Testis (tissue), 2 donors: ENCODE measurements around the gene CLUH.

ENCODE experiments used
- POLR2A ChIP-seq: fragments of 450-650 bp; IDR thresholded peaks from one replicate; pipeline ENCODE4 v1.6.1; 2017; ENCODE audit warnings: antibody characterized with exemption, mild to moderate bottlenecking, moderate library complexity
- TF ChIP-seq, protein P1 (sequence below), 3 experiments: fragments of 450-650 bp in 2 of 3; fragments of 200-600 bp in 1 of 3; sonication (generic) in 1 of 3; IDR thresholded peaks; one replicate each; pipeline ENCODE4 v1.5.1; 2016 to 2019; ENCODE audit warnings: antibody characterized with exemption in 3 of 3, mild to moderate bottlenecking in 2 of 3, moderate library complexity in 1 of 3

DNA sequence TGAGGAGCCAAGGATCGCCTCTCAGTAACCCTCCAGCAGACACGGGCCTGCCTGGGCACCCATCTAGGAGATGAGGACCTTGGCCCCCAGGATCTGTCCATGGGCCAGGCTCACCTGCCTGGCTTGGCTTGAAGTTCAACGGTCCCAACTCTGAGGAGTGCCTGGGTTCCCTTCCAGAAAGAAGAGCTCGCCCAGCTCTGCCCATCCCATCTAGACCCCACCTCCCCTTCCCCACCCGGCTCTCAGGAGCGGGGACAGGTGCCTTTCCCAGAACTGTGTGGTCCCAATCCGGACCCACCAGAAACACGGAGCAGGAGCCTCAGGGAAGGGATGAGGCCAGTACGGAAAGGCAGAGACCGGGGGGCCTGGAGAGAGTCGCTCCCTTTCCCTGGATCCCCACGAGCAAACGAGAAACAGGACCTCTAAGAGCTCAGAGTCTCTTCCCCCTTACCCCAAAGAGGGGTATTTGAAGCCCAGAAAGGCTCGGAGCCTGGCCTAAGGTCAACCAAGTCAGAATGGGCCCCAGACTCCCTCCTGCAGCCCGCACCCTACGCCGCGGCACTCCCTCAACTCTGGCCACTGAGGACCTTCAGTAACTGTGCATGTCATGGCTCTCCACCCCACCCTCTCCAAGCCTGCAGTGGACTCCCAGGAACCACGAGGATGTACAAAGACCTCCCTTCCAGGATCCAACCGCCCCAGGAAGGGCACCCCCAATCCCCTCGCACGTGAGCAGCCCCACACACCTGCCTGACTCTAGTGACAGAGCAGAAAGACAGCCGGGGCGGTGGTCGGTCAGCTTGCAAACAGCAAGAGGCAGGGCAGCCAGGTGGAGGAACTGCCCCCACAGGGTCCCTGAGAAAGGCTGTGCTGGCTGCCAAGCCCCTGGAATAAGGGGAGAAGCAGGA lies 5.4 kb downstream of the CLUH start:
- TF ChIP-seq, protein P1, sequence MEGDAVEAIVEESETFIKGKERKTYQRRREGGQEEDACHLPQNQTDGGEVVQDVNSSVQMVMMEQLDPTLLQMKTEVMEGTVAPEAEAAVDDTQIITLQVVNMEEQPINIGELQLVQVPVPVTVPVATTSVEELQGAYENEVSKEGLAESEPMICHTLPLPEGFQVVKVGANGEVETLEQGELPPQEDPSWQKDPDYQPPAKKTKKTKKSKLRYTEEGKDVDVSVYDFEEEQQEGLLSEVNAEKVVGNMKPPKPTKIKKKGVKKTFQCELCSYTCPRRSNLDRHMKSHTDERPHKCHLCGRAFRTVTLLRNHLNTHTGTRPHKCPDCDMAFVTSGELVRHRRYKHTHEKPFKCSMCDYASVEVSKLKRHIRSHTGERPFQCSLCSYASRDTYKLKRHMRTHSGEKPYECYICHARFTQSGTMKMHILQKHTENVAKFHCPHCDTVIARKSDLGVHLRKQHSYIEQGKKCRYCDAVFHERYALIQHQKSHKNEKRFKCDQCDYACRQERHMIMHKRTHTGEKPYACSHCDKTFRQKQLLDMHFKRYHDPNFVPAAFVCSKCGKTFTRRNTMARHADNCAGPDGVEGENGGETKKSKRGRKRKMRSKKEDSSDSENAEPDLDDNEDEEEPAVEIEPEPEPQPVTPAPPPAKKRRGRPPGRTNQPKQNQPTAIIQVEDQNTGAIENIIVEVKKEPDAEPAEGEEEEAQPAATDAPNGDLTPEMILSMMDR (IDR thresholded peaks at IDR 0.05): no peak
- TF ChIP-seq POLR2A: no peak
